CD4-positive, alpha-beta T cell (primary cell): Measurements from ENCODE around the gene PCDH12. TPM values are rescaled to one million over a fixed set of nuclear protein-coding genes. Genes with fewer than 3 reads are reported as not detected.
A peak's percentile ranks its signal among the peaks of the same experiment; 100 is the strongest.

ENCODE experiments used
- ATAC-seq: fragments of 200-7000 bp; cut with Tn5 transposase; one replicate; pipeline ENCODE4 v1.10.0; 2022; ENCODE audit warnings: mild to moderate bottlenecking; ENCODE audit not compliant: poor library complexity
- CTCF ChIA-PET: fragments of 350-600 bp; sonication (Branson Sonifier 250); formaldehyde crosslinking; loops from one replicate; lab custom pipeline; 2021; ENCODE audit warnings: antibody characterized with exemption, inconsistent platforms; lab: Charles Lee
- POLR2A ChIA-PET: fragments of 350-600 bp; sonication (Branson Sonifier 250); formaldehyde crosslinking; loops from one replicate; lab custom pipeline; 2021; ENCODE audit warnings: antibody characterized with exemption, inconsistent platforms; lab: Charles Lee
- DNase-seq, 14 experiments: peaks; one replicate each; pipeline ENCODE4 v3.0.0-alpha.2; 2013 to 2020; ENCODE audit warnings: mixed read lengths in 2 of 14
- H3K27ac ChIP-seq, 2 donors: one replicate each; pipeline versions ENCODE4 v1.5.1 to v1.7.0; 2013; ENCODE audit warnings: low read length in 2 of 2, low read depth in 1 of 2, mild to moderate bottlenecking in 1 of 2
- H3K27me3 ChIP-seq, 2 experiments: 1 replicate in 1 of 2; 2 replicates in 1 of 2; pipeline versions ENCODE4 v1.6.1 to v1.7.0; 2013; ENCODE audit warnings: low read length in 2 of 2, control low read depth in 1 of 2, mild to moderate bottlenecking in 1 of 2, moderate library complexity in 1 of 2; ENCODE audit not compliant: insufficient read depth in 2 of 2, control insufficient read depth in 1 of 2
- H3K36me3 ChIP-seq: one replicate; pipeline ENCODE4 v1.6.1; 2013; ENCODE audit warnings: low read length, control low read depth; ENCODE audit not compliant: insufficient read depth
- H3K4me1 ChIP-seq: one replicate; pipeline ENCODE4 v1.6.1; 2013; ENCODE audit warnings: low read length, control low read depth; ENCODE audit not compliant: insufficient read depth
- H3K4me3 ChIP-seq: one replicate; pipeline ENCODE4 v1.5.1; 2013; ENCODE audit warnings: mild to moderate bottlenecking, low read length, moderate library complexity
- H3K9me3 ChIP-seq, 2 experiments: 1 replicate in 1 of 2; 2 replicates in 1 of 2; pipeline versions ENCODE4 v1.6.1 to v1.7.0; 2013; ENCODE audit warnings: low read length in 2 of 2, mild to moderate bottlenecking in 2 of 2, control low read depth in 1 of 2, moderate library complexity in 1 of 2; ENCODE audit not compliant: control insufficient read depth in 1 of 2, insufficient read depth in 1 of 2
- H3K27ac Mint-ChIP-seq: one replicate; pipeline ENCODE4 v1.8.0; 2020; ENCODE audit warnings: mixed read lengths
- H3K27me3 Mint-ChIP-seq: one replicate; pipeline ENCODE4 v1.8.0; 2021; ENCODE audit warnings: mixed read lengths
- H3K36me3 Mint-ChIP-seq: one replicate; pipeline ENCODE4 v1.8.0; 2021; ENCODE audit warnings: low read depth, mixed read lengths
- H3K4me1 Mint-ChIP-seq: one replicate; pipeline ENCODE4 v1.8.0; 2021; ENCODE audit warnings: low read depth, mixed read lengths
- H3K4me3 Mint-ChIP-seq: one replicate; pipeline ENCODE4 v1.8.0; 2020; ENCODE audit warnings: mild to moderate bottlenecking, mixed read lengths
- H3K9me3 Mint-ChIP-seq: one replicate; pipeline ENCODE4 v1.8.0; 2020; ENCODE audit warnings: mixed read lengths
- intact Hi-C, 2 experiments: fragments of 100-400 bp; cut with DNase I in 1 of 2; cut with micrococcal nuclease in 1 of 2; formaldehyde crosslinking; loops; one replicate each; pipeline versions ENCODE4 v1.15.1 to v1.9.0; 2023 to 2025; cut with DNase I, micrococcal nuclease
- total RNA-seq, 174 experiments: library from RNA in 2 of 174; stranded (reverse) in 2 of 174; gene quantifications; one replicate each; pipeline ENCODE4 v1.2.3 and lab custom pipeline; 2021 to 2026
- TF ChIP-seq, protein P1 (sequence below): fragments of 200-600 bp; IDR thresholded peaks from one replicate; pipeline ENCODE4 v1.8.0; 2022; ENCODE audit warnings: antibody characterized with exemption, mild to moderate bottlenecking

Gene PCDH12
- total RNA-seq, 2 experiments from 2014 or later = not detected

- H3K27me3 ChIP-seq = no peaks in the 10 kb centered on the region
- no peaks in the 10 kb centered on the region for H3K9me3 ChIP-seq
- peak; percentile 95 for ATAC-seq
- TF ChIP-seq, protein P1, sequence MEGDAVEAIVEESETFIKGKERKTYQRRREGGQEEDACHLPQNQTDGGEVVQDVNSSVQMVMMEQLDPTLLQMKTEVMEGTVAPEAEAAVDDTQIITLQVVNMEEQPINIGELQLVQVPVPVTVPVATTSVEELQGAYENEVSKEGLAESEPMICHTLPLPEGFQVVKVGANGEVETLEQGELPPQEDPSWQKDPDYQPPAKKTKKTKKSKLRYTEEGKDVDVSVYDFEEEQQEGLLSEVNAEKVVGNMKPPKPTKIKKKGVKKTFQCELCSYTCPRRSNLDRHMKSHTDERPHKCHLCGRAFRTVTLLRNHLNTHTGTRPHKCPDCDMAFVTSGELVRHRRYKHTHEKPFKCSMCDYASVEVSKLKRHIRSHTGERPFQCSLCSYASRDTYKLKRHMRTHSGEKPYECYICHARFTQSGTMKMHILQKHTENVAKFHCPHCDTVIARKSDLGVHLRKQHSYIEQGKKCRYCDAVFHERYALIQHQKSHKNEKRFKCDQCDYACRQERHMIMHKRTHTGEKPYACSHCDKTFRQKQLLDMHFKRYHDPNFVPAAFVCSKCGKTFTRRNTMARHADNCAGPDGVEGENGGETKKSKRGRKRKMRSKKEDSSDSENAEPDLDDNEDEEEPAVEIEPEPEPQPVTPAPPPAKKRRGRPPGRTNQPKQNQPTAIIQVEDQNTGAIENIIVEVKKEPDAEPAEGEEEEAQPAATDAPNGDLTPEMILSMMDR = peak; percentile 97
- H3K4me1 ChIP-seq = peaks cover 15% of the 10 kb centered on the region
- ChIA-PET CTCF (interaction anchor here (0.6 to 4.7 kb wide), 32 partner anchors 9 to 744 kb away, joined by 3 to 69 read pairs (median 4); partner anchors contain the start of genes DELE1, GNPDA1, HDAC3 and RELL2), POLR2A (interaction anchor here (0.7 to 4.6 kb wide), 39 partner anchors 8 to 801 kb away, joined by 3 to 78 read pairs (median 6); partner anchors contain the start of genes ARAP3, ARHGAP26, DELE1 and FCHSD1)
- Mint-ChIP-seq H3K27ac (peak within 1 kb of the TSS; percentile 99), H3K9me3 (no peaks in the 10 kb centered on the region), H3K36me3 (peaks cover 27% of the 10 kb centered on the region), H3K4me3 (peak within 1 kb of the TSS; percentile 98), H3K27me3 (no peaks in the 10 kb centered on the region), H3K4me1 (peaks cover 41% of the 10 kb centered on the region)
- peak within 1 kb of the TSS; percentile 76 for H3K4me3 ChIP-seq
- peak; percentile 86 to 97 (median 90) for DNase-seq
- intact Hi-C loops = loop anchor here in 1 of 2 experiments (2.0 kb wide), 1 partner anchor 44 kb away; no protein-coding TSS in a partner anchor
- peaks cover 11% of the 10 kb centered on the region for H3K36me3 ChIP-seq
- H3K27ac ChIP-seq = peak within 1 kb of the TSS; percentile 90 to 95
Observed at GRCh38 chr5:141968914-141969608, 11.1 kb upstream of the PCDH12 start, which contains the start of gene RNF14. Gene RNF14 (plus strand): TSS chr5:141969105. CDS start chr5:141973589, 4,484 bp downstream.

DNA sequence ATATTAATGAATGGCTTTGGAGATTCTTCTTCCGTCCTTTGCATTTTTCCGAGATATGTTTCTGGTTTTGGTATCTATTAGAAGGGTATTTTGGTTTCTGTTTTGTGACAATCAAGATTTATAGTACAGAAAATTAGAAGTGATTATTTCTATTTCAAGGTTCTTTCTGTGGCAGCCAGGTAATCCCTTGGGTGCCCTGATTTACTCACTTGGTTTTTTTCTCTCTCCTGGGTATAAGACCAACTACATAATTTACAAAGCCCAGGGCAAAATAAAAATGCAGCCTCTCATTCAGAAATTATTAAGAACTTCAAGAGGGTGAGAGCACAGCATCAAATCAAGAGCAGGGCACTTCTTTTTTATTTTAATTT lies 8.9 kb upstream of the PCDH12 start:
- peaks cover 17% of the 10 kb centered on the region for H3K36me3 Mint-ChIP-seq
- Histone ChIP-seq H3K9me3 (no peaks in the 10 kb centered on the region), H3K4me1 (peaks cover 15% of the 10 kb centered on the region), H3K36me3 (peaks cover under 1% of the 10 kb centered on the region), H3K27me3 (no peaks in the 10 kb centered on the region), H3K4me3 (no peak overlapping the region), H3K27ac (no peak overlapping the region)
- H3K27me3 Mint-ChIP-seq = no peaks in the 10 kb centered on the region
- TF ChIP-seq, protein P1 = no peak
- CTCF ChIA-PET = no interaction called here
- peaks cover 35% of the 10 kb centered on the region for H3K4me1 Mint-ChIP-seq
- no peak overlapping the region for H3K27ac Mint-ChIP-seq
- POLR2A ChIA-PET = no interaction called here
- DNase-seq = no peak
- no peak for ATAC-seq
- intact Hi-C loops = no loop called here
- no peak overlapping the region for H3K4me3 Mint-ChIP-seq
- no peaks in the 10 kb centered on the region for H3K9me3 Mint-ChIP-seq

GRCh38 chr5:141966275-141966962 lies 8.4 kb upstream of the PCDH12 start:
- H3K9me3 ChIP-seq = no peaks in the 10 kb centered on the region
- no peak overlapping the region for H3K4me3 ChIP-seq
- Mint-ChIP-seq H3K4me3 (no peak overlapping the region), H3K36me3 (peaks cover 17% of the 10 kb centered on the region), H3K4me1 (peaks cover 36% of the 10 kb centered on the region), H3K27me3 (no peaks in the 10 kb centered on the region), H3K27ac (no peak overlapping the region), H3K9me3 (no peaks in the 10 kb centered on the region)
- DNase-seq (no peak), ATAC-seq (no peak)
- H3K4me1 ChIP-seq = peaks cover 19% of the 10 kb centered on the region
- no peaks in the 10 kb centered on the region for H3K27me3 ChIP-seq
- H3K27ac ChIP-seq = no peak overlapping the region
- CTCF ChIA-PET = no interaction called here
- POLR2A ChIA-PET = no interaction called here
- H3K36me3 ChIP-seq = no peaks in the 10 kb centered on the region
- intact Hi-C loops = no loop called here
- TF ChIP-seq, protein P1 = no peak
